Renal cortical epithelial cell (primary cell): ENCODE measurements around the gene LAMA5. TPM values are rescaled to one million over a fixed set of nuclear protein-coding genes. Genes with fewer than 3 reads are reported as not detected.

Experiments used
- DNase-seq: peaks from one replicate; pipeline ENCODE4 v3.0.0-alpha.2; 2011; ENCODE audit warnings: low read depth
- total RNA-seq: library from RNA; depleted of rRNA; stranded (reverse); fragments of >200 nt; gene quantifications from 2 replicates; pipeline ENCODE4 v1.2.3, GENCODE V29; 2014

The LAMA5 gene
- total RNA-seq, 1 donor from 2014 or later = 299 TPM

DNA sequence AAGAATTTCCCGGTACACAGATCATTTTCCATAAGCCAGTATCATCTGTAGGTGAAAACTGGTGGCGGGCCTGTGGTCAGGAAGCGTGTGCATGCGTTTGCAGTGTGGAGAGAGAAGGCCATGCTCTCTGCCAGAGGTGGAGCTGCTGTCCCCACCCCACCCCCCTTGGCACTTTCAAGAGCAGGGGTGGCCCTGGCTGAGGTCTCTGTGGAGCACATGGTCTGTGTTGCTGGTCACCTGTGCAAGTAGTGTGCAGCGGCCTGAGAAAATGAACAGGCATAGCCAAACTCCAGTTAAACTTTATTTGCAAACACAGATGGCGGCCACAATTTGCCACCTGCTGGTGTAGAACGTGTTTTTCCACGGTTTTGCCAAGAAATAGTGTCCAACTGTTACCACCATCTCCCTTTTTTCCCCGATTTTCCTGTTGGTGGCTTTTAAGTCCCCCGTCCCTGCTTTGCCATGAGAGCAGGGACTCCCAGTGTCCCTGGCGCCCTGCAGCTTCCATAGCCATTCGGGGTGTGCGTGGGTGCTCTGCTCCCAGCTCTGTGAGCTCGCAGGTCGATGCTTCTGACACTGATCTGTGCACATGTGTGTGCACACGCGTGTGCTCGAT lies 61.9 kb downstream of the LAMA5 start:
- DNase-seq = peak; percentile 18

DNA sequence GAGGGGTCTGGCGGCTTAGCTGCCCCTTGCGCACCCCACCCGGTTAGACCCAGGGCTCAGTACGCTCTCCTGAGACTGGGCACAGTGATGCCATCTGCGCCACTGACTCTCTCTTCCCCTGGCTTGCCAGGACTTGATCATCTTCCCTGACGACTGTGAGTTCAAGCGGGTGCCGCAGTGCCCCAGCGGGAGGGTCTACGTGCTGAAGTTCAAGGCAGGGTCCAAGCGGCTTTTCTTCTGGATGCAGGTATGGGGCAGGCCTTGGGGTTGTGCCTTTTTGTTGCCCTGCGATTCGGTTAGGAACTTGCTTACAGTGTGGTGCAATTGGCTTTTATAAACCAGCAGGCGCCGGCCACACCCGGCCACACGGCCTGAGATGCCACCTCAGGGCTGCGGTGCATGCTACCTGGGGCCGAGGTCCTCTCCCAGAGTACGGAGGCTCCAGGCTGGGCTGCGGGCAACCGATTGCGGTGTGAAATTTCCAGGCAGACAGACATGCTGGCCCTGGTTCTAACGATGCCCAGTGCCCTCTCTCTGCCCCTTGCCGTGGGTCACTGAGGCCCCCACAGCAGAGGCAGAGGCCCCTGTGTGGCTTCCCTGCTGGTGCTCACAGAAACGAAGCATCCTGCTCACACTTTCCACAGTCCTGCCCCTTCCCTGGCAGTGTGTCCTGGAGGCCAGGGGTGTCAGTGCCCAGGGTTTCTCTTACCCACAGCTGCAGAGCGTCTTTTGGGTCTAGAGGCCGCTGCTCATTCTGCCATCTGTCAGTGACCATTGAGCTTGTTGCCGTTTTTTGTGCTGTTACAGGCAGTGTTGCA lies 62.6 kb downstream of the LAMA5 start:
- DNase-seq = no peak

DNA sequence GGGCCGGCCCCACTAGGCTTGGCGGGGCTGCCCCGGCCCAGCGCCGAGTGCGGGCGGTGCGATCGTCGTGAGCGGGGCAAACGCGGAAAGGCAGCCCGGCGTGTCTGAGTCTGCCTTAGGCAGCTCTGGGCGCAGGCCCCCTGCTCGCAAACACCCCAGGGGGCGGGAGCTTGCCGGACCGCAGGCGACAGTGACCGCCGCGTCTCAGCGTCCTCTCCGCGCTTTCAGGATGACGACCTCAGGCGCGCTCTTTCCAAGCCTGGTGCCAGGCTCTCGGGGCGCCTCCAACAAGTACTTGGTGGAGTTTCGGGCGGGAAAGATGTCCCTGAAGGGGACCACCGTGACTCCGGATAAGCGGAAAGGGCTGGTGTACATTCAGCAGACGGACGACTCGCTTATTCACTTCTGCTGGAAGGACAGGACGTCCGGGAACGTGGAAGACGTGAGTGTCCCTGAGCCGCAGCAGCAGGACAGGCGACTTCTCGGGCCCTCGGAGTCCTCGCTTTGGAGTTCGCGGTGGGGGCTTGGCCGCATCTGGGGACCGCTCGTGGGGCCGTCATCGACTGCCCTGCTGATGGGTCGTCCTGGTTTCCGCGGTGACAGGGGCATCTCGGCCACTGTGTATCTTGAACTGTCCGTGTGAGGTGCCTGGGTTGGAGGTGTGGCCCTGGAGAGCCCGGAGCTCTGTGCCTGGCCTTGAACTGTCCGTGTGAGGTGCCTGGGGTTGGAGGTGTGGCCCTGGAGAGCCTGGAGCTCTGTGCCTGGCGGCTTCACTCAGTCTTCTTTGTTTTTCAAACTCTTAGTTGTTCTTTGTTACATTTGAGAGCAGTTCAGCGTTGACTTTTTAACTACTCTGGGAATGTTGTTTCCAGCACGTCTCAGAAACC lies 63.5 kb downstream of the LAMA5 start:
- DNase-seq = peak; percentile 13

DNA sequence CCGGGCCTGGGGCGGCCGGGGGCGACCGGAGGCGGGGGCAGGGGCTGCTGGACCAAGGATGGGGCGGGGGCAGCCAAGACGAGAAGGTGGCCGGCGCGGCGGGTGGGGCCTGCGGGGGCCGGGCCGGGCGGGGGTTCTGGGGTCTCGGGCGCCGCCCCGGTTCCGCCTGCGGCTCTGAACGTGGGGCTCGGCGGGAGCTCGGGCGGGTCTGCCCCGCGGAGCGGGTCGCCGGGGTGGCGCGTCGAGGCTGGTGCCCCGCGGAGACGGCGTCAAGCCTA lies 64.1 kb downstream of the LAMA5 start:
- no peak for DNase-seq

DNA sequence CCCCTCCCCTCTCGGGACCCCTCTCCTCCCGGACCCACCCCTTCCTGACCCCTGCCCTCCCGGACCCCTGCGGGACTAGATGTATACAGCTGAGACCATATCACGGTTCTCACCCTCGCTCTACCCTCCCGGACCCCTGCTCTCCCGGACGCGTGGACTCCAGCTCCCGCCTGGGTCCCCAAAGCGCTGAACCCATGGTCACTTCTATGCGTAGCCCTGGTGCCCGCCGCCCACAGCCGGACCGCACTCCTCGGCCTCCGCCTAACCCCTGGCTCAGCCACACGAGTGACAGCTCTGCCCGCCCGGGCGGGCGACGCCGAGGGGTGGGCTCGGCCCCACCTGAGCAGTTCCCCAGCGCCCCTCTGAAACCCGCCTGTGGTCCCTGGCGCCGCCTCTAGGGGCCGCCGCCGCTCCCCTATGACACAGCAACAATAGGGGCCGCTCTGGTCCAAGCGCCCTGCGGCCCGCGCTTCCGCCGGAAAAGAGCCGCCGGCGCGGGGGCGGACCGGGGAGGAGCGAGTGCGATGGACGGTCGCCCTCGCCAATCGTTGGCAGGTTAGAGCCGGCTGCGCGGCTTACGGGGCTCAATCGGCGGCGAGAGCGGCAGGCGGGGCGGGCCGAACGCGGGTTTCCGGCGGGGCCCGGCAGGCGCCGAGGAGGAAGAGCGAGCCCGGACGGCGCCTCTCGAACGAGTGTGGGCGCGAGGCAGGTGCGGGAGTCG lies 64.6 kb downstream of the LAMA5 start, which contains the start of gene ADRM1:
Gene ADRM1 (plus strand): TSS at position 657 of the 721 bp plus-strand sequence. CDS start 572 bp downstream, outside the sequence.
- DNase-seq = peak; percentile 81

DNA sequence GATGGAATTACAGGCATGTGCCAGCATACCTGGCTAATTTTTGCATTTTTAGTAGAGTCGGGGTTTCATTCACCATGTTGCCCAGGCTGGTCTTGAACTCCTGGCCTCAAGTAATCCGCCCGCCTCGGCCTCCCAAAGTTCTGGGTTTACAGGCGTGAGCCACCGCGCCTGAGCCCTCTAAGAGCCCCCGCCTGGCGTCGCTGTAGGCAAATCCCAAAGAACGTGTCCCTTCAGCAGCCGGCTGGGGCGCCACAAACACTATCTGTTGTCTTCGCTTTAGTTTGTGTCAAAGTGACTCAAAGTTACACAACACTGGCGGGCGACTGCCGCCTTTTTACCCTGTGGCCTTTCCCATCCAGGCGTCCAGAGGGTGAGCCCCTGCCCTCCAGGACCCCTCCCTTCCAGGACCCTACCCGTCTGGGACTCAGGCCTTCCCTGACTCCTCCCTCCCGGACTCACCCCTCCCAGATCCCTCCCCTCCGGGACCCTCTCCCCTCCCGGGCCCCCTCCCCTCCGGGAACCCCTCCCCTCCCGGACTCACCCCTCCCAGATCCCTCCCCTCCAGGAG lies 65.3 kb downstream of the LAMA5 start:
- peak; percentile 84 for DNase-seq

DNA sequence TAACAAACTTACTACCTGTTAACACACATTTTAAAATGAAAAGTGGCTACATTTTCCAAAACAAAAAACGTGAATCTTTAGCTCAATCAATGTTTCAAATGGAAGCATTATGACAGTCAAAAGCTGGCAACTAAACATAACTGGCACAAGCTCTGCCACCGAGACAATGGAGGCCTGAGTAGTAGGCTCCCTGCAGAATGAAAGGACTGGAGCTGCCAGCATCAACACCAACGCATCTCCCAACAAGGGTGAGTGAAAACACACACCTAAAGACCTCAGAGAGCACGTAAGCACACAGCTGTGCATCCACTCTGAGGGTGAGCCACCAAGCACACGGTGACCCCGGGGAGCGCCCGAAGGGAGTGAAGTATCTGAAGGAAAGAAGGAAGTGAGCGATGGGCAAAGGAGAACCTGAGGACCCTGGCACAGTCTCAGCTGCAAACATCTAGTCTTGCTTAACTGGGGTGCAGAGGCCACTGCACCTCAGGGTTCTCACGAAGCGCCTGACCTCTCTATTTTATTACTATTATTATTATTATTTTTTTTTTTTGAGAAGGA lies 65.9 kb downstream of the LAMA5 start:
- DNase-seq = no peak

DNA sequence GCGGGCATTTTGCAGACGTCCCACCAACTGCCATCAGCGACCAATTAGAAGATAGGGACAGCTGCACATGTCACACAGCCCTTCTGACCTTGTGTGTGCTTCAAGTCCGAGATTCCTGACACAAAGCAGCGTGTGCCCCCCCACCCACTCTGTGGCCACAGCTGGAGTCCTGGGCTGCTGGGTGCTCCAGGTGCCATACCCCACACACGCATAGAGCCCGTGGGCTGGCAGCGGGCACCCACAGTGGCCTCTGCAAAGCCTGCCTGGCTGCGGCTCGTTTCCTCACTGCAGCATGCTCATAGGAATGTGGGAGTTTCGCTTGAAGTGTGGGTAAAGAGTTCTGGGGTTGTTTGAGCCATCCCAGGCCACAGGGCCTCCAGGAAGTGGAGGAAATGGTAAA lies 66.8 kb downstream of the LAMA5 start:
- no peak for DNase-seq

DNA sequence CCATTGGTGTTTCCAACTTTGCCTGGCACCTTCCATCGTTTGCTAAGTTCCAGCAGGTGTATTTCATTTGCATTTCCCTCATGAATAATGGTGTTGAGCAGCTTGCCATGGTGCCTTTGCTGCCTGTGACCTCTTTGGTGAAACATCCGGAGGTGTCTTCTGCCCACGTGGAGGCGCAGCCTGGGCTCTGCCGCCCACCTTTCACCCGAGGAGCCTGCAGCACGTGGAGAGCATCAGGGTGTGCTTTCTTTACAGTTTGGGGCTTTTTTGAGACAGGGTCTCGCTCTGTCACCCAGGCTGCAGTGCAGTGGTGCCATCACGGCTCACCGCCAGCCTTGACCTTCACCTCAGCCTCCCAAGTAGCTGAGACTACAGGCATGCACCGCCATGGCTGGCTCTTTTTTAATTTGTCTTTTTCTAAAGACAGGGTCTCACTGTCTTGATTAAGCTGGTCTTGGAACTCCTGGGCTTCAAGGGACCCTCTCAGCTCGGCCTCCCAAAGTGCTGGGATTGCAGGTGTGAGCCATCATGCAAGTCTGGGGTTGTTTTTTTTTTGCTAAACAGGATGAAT lies 67.4 kb downstream of the LAMA5 start:
- no peak for DNase-seq

DNA sequence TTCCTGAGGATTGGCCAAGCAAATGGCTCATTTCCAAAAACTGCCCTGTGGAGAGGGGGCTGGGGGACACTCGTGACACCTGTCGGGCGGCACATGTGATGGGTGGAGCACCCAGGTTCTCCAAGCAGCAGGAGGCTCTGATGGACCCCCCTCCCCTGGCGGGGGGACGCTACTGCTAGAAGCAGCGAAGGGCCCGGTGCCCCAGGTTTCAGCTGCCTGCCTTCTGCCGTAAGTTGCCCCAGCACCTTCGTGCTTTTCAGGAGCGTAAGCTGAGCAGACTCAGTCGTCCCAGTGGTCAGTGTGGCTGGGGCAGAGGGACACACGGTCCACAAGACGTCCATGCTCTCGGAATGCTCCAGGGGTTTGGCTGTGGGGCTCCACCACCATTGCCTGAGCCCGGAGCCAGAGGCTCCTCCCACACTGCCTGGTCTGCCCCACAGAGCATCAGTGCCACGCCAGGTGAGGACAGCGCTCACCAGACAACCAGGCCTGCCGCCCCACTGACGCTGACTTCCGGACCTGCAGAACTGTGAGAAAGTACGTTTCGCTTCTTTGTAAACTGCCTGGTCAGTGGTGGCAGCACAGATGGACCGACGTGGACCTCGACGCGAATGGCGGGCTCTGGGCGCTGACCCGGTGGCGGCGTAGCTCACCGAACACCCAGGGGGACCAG lies 68.4 kb downstream of the LAMA5 start:
- DNase-seq = no peak

DNA sequence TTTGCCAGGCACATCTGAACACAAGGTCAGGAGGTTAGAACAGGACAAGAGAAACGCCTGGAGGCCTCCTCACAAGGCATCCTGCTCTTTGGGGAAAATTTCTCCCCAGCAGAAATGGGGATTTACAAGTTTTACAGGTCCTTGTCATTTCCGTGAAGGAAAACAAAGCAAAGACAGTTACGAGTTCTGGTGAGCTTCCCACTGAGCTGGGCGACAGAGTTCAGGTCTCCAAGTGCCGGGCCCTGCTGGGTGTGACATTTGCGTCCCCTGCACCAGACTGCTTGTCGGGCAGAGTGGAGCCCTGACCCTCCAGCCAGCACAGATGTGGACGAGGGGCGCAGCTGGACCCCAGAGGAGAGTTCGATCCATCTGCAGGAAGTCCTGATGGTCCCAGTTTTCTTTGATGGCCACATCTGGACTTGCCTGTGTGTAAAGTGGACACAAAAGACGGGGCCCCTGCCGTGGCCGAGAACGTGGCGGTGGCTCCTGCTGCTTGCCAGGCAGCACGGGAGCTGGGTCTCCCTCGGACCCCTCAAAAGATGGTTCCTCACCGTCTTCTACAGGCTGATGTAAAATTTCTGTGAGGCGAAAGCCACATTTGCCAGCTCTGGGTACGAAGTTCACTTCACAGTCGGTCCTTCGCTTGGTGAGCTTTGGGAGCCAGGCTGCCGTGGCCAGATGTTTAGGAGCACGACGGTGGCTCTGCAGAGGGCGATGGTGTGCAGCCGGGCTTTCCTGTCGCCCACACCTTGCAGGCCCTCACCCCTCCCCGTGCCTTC lies 69.5 kb downstream of the LAMA5 start:
- DNase-seq = no peak

DNA sequence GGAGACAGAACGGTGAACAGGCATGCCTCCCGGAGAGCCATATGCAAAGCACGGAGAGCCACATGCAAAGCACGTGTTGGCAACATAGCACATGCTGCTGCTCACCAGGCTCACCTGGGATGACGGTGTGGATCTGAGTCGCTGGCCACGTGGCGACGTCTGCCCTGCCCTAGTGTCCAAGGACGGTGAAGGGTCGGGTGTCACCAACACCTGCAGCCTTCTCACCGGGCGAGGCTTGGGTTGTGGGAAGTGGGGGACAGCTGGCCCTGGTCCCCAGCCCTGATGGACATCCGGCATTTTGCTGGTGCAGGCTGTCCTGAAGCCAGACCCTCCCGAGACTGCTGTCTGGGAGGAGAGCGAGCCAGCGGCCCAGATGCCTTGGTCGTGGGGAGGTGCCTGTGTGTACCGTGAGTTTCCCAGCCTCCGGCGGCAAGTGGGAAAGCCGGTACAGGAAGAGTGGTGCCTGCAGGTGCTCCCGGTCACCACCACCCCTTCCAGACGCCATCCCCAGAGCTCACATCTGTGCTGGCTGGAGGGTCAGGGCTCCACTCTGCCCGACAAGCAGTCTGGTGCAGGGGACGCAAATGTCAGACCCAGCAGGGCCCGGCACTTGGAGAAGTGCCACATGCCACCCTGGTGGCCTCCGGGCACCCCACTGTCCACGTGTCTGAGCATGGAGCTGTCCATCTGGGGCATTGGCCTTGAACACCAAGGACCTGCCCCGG lies 70.2 kb downstream of the LAMA5 start:
- no peak for DNase-seq

DNA sequence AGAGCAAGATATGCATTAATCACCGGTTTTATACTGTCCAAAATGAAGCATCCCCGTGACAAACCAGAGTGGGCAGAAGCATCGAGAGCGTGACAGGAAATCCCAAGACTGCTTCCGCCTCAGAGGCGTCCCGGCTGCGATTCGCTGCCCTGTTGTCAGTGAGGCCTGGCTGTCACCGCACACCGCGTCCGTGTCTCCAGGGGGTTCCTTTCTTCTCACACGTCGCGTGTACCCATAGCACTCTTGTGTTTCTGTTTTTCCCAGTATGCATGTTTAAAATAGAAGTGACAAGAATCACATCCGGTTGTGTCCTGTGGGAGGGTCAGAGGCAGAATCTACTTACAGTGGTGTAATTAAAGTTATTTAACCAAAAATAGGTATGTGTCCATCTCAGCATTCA lies 72.6 kb downstream of the LAMA5 start:
- no peak for DNase-seq

DNA sequence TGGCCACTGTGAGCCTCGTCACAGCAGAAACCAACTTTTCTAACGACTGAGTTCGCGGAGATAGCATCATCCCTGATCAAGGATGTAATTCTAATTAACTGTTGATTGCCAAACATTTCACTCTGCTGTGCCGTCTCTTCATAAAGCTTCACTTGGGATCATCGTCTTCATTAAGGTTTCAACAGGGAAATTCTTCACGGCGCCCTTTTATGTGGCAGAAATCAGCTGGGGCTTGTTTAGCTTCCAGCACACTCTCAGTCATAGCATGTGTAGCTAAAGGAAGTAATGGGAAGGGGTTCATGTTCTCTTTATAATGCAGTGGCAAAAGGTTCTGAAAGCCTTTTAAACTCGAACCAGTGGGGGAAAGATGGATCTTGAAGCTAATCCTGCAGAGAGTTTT lies 73.2 kb downstream of the LAMA5 start:
- DNase-seq = no peak

DNA sequence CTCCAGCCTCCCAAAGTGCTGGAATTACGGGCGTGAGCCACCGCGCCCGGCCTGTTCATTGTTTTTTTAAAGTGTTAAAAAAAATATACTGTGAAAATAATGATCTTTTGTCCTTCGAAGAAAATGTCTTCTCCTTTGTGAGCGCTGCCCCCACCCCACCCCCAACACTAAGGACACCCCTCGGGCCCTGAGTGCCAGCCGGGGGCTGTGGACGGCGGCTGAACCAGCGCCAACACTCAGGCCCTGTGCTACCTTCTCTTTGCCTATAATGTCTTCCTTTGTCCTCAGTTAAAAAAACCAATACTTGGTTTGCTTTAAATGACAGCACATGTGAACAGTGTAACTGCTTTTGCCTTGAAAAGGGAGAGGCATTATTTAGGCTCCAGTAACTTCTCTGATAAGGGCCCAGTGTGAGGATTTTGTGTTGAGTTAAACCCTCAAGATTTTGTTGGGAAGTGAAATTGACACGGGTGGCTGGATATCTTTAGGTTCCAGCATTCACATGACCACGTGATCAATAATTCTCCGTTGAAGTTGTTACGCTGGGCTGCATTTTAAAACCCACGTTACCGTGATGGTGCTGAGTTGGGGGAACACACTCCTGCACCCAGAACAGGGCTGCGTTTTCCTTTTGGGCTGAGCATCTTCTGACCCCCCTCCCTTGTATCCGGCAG lies 73.9 kb downstream of the LAMA5 start:
- DNase-seq = no peak

DNA sequence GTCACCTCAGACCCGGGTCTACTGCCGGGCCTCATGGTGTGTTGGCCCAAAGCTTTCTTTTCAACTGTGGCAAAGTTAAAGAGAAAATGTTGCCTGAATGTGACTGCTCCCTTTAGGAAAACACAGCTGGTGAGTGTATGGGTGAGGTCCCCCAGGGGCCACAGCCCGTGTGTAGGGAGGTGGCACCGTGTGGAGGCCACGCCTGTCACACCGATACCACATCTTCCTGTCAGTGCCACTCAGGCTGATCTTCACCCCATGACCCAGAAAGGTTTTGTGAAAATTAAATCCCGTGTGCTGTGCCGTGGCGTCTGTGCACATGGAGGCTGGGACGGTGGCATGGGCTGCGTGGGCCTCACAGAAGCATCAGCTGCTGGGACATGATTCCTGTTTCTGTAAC lies 75.0 kb downstream of the LAMA5 start:
- DNase-seq = no peak

DNA sequence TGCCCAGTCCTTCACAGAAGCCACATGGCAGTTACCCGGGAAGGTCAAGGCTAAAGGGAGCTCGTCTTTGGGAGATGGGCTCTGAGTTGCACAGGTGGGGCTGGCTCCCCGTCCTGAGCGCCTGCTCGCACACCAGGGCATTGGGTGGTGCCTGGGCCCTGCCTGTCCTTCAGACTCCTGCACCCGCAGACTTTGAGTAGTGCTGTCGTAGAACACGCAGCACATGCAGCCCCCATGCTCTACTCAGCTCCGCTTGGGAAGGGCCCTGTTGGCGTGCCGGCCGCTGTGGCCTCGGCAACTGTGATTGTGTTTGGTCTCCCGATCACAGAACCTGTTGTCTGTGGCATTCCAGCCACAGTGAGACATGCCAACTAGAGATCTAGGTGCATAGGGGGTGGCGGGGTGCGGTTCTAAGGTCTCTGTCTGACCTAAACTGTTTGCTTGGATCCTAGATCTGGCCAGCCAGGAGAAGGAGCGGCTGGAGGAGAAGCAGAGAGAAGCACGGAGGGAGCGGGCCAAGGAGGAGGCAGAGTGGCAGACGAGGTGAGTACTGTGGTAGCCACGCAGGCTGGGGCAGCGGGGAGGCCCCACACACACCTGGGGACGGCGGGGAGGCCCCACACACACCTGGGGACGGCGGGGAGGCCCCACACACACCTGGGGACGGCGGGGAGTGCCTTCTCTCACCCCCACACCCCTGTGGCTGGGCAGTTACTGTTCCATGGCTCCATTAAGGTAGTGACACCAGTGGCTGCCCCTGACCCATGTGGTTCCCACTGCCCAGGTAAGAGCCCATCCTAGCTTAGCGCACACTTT lies 75.7 kb downstream of the LAMA5 start:
- DNase-seq = no peak
